GM21737 (cell line): ENCODE measurements around the gene NYAP1.
"Not testable (repeated sequence)": the region's sequence is repeated elsewhere in the genome, so short reads cannot be mapped to it uniquely, and the experiment has no call there.

Experiments used
- ATAC-seq: cut with Tn5 transposase; IDR thresholded peaks from one replicate; pipeline ENCODE4 v1.9.1; 2021; ENCODE audit warnings: mild to moderate bottlenecking, moderate library complexity; ENCODE audit not compliant: unreplicated experiment

Gene NYAP1

GRCh38 chr7:100483722-100484672 is at the start of gene NYAP1:
NYAP1 (plus strand) TSS chr7:100483927; CDS start chr7:100485312, 1,385 bp downstream.
- peak; percentile 6 for ATAC-seq

- ATAC-seq, result no peak
Observed at GRCh38 chr7:100434297-100435144, 49.2 kb upstream of the NYAP1 start.

GRCh38 chr7:100435401-100436304 is 48.1 kb upstream of the NYAP1 start:
- peak; percentile 19 for ATAC-seq

GRCh38 chr7:100437150-100438100 is 46.3 kb upstream of the NYAP1 start:
- no peak for ATAC-seq

GRCh38 chr7:100438172-100438571 is 45.6 kb upstream of the NYAP1 start:
- no peak for ATAC-seq

- ATAC-seq, result not testable (repeated sequence)
Observed at GRCh38 chr7:100438731-100439130, 45.0 kb upstream of the NYAP1 start.

- ATAC-seq, result not testable (repeated sequence)
Observed at GRCh38 chr7:100439244-100439643, 44.5 kb upstream of the NYAP1 start.

- ATAC-seq, result no peak
Observed at GRCh38 chr7:100441641-100442535, 41.8 kb upstream of the NYAP1 start.

- no peak for ATAC-seq
Observed at GRCh38 chr7:100443096-100443840, 40.5 kb upstream of the NYAP1 start.

- ATAC-seq, result no peak
Observed at GRCh38 chr7:100444311-100445278, 39.1 kb upstream of the NYAP1 start.

- no peak for ATAC-seq
Observed at GRCh38 chr7:100446040-100446439, 37.7 kb upstream of the NYAP1 start.

- ATAC-seq, result not testable (repeated sequence)
Observed at GRCh38 chr7:100447363-100447762, 36.4 kb upstream of the NYAP1 start.

- ATAC-seq, result no peak
Observed at GRCh38 chr7:100449190-100449795, 34.4 kb upstream of the NYAP1 start.

- no peak for ATAC-seq
Observed at GRCh38 chr7:100452513-100452912, 31.2 kb upstream of the NYAP1 start.

- ATAC-seq, result not testable (repeated sequence)
Observed at GRCh38 chr7:100453854-100454253, 29.9 kb upstream of the NYAP1 start.

- no peak for ATAC-seq
Observed at GRCh38 chr7:100455206-100455605, 28.5 kb upstream of the NYAP1 start.
